Stimulated activated CD4-positive, alpha-beta T cell treated with anti-CD3 and anti-CD28 coated beads, Interleukin-2, amount 100 ng/mL, for 4 hours (primary cell): ENCODE data around the gene C9orf72.

Source experiments
- DNase-seq: peaks from one replicate; pipeline ENCODE4 v3.0.0-alpha.2; 2020; ENCODE audit warnings: low read depth

Gene C9orf72

GRCh38 chr9:27538647-27539046 lies 34.6 kb downstream of the C9orf72 start:
- no peak for DNase-seq

GRCh38 chr9:27537756-27538155 lies 35.5 kb downstream of the C9orf72 start:
- DNase-seq, result no peak

- no peak for DNase-seq
Measured at GRCh38 chr9:27537027-27537435, 36.2 kb downstream of the C9orf72 start.

- DNase-seq, result no peak
Measured at GRCh38 chr9:27536168-27536567, 37.1 kb downstream of the C9orf72 start.

GRCh38 chr9:27535701-27536118 lies 37.6 kb downstream of the C9orf72 start:
- DNase-seq, result no peak

GRCh38 chr9:27534658-27535209 lies 38.5 kb downstream of the C9orf72 start:
- DNase-seq, result no peak

GRCh38 chr9:27534131-27534530 lies 39.1 kb downstream of the C9orf72 start:
- DNase-seq, result no peak

GRCh38 chr9:27533311-27533710 lies 40.0 kb downstream of the C9orf72 start:
- DNase-seq, result no peak

- DNase-seq, result no peak
Measured at GRCh38 chr9:27532046-27532445, 41.2 kb downstream of the C9orf72 start.

GRCh38 chr9:27530915-27531755 lies 42.1 kb downstream of the C9orf72 start:
- no peak for DNase-seq

- peak; percentile 61 for DNase-seq
Measured at GRCh38 chr9:27529316-27530278, 43.7 kb downstream of the C9orf72 start, which contains the start of gene MOB3B. MOB3B (minus strand) TSS chr9:27529814; CDS start chr9:27455550, 74,264 bp downstream.

GRCh38 chr9:27528886-27529315 lies 44.4 kb downstream of the C9orf72 start:
- DNase-seq, result peak; percentile 22

GRCh38 chr9:27528076-27528885 lies 45.0 kb downstream of the C9orf72 start:
- DNase-seq, result peak; percentile 26

- no peak for DNase-seq
Measured at GRCh38 chr9:27527702-27528075, 45.6 kb downstream of the C9orf72 start.

- DNase-seq, result no peak
Measured at GRCh38 chr9:27524236-27524635, 49.0 kb downstream of the C9orf72 start, which contains the start of gene IFNK. IFNK (plus strand) TSS chr9:27524290; CDS start chr9:27524337, 47 bp downstream.

GRCh38 chr9:27523141-27523540 lies 50.1 kb downstream of the C9orf72 start:
- no peak for DNase-seq

GRCh38 chr9:27520986-27521385 lies 52.3 kb downstream of the C9orf72 start:
- no peak for DNase-seq

GRCh38 chr9:27519466-27520465 lies 53.5 kb downstream of the C9orf72 start:
- no peak for DNase-seq

GRCh38 chr9:27518809-27519208 lies 54.5 kb downstream of the C9orf72 start:
- DNase-seq, result no peak

- DNase-seq, result no peak
Measured at GRCh38 chr9:27518006-27518405, 55.3 kb downstream of the C9orf72 start.
